GM12878 (cell line): ENCODE measurements around the gene SEPTIN1. TPM values are rescaled to one million over a fixed set of nuclear protein-coding genes. Genes with fewer than 3 reads are reported as not detected.

Experiments used
- ATAC-seq: fragments of 200-7000 bp; cut with Tn5 transposase; 3 replicates; pipeline ENCODE4 v1.9.1; 2020; ENCODE audit warnings: mild to moderate bottlenecking, moderate library complexity
- BruUV-seq: library from RNA; stranded (reverse); fragments of 400-500 nt; replicated peaks from 2 replicates; lab custom pipeline; 2021; lab: Mats Ljungman, UMichigan
- CTCF ChIA-PET: fragments of 300-600 bp; sonication (Branson Sonifier 250); formaldehyde crosslinking; extraction: SDS; loops from one replicate; lab custom pipeline; 2021; ENCODE audit warnings: inconsistent platforms; lab: Yijun Ruan, JAX
- POLR2A ChIA-PET: fragments of 350-600 bp; formaldehyde crosslinking; extraction: SDS; loops from one replicate; lab custom pipeline; 2021; ENCODE audit warnings: inconsistent platforms; lab: Charles Lee
- RAD21 ChIA-PET: fragments of 300-600 bp; sonication (Branson Sonifier 250); formaldehyde crosslinking; loops from one replicate; lab custom pipeline; 2023; ENCODE audit warnings: antibody characterized with exemption; ENCODE audit not compliant: unreplicated experiment; lab: Charles Lee
- SMC1A ChIA-PET: fragments of 300-600 bp; sonication (Branson Sonifier 250); formaldehyde crosslinking; loops from one replicate; lab custom pipeline; 2023; ENCODE audit not compliant: unreplicated experiment, uncharacterized antibody; lab: Charles Lee
- DNase-seq: peaks from one replicate; pipeline ENCODE4 v3.0.0-alpha.2; 2011; ENCODE audit warnings: low read depth, low spot score
- FAIRE-seq: peaks from 3 replicates; lab custom pipeline; 2011; peaks lifted over from hg19 to GRCh38; lab: Jason Lieb, UNC
- H2AFZ ChIP-seq: 2 replicates; pipeline ENCODE4 v1.6.0; 2011; ENCODE audit warnings: low read depth, low read length, control low read depth; ENCODE audit not compliant: control insufficient read depth
- H3K27ac ChIP-seq: 2 replicates; pipeline ENCODE4 v1.5.1; 2011; ENCODE audit warnings: control low read depth; ENCODE audit not compliant: control insufficient read depth, insufficient read depth
- H3K27me3 ChIP-seq, 2 experiments: replicated peaks in 1 of 2; 2 replicates each; pipeline versions ENCODE4 v1.6.0 to v1.6.1; 2011; ENCODE audit warnings: low read length in 1 of 2; ENCODE audit not compliant: control insufficient read depth in 2 of 2, insufficient read depth in 2 of 2
- H3K36me3 ChIP-seq, 2 experiments: 2 replicates each; pipeline ENCODE4 v1.5.1; 2011; ENCODE audit warnings: low read length in 1 of 2; ENCODE audit not compliant: control insufficient read depth in 2 of 2, insufficient read depth in 2 of 2
- H3K4me1 ChIP-seq: 2 replicates; pipeline ENCODE4 v1.6.1; 2011; ENCODE audit warnings: mild to moderate bottlenecking, low read length, moderate library complexity, mixed read lengths; ENCODE audit not compliant: control insufficient read depth, insufficient read depth
- H3K4me2 ChIP-seq: 2 replicates; pipeline ENCODE4 v1.6.0; 2011; ENCODE audit warnings: control low read depth; ENCODE audit not compliant: control insufficient read depth, insufficient read depth
- H3K4me3 ChIP-seq: fragments of 200-600 bp; sonication (generic); 2 replicates; pipeline ENCODE4 v1.5.1; 2016
- H3K79me2 ChIP-seq: 2 replicates; pipeline ENCODE4 v1.6.0; 2011; ENCODE audit warnings: low read length; ENCODE audit not compliant: control insufficient read depth, insufficient read depth
- H3K9ac ChIP-seq: 2 replicates; pipeline ENCODE4 v1.8.0; 2011; ENCODE audit warnings: low read length, control low read depth, mixed read lengths; ENCODE audit not compliant: control insufficient read depth, insufficient read depth
- H3K9me3 ChIP-seq: replicated peaks from 3 replicates; pipeline ENCODE4 v1.5.1; 2011; ENCODE audit warnings: mild to moderate bottlenecking, low read length; ENCODE audit not compliant: control insufficient read depth, insufficient read depth
- H4K20me1 ChIP-seq: 2 replicates; pipeline ENCODE4 v1.6.0; 2011; ENCODE audit not compliant: control insufficient read depth, insufficient read depth
- FOS ChIP-seq: IDR thresholded peaks from 3 replicates; pipeline ENCODE4 v1.6.1; 2011; ENCODE audit warnings: borderline replicate concordance; ENCODE audit not compliant: insufficient read length; ENCODE audit errors: extremely low read depth
- GATAD2B ChIP-seq: fragments of 450-650 bp; conservative IDR thresholded peaks from 2 replicates; pipeline ENCODE4 v1.6.1; 2017; ENCODE audit warnings: low read depth, mild to moderate bottlenecking, moderate library complexity
- HSF1 ChIP-seq: fragments of 150-350 bp; IDR thresholded peaks from 2 replicates; pipeline ENCODE4 v1.6.1; 2014; ENCODE audit warnings: mild to moderate bottlenecking, low read depth, low read length
- IKZF2 ChIP-seq, 2 experiments: fragments of 450-650 bp; IDR thresholded peaks; 2 replicates each; pipeline ENCODE4 v1.6.1; 2017; ENCODE audit warnings: mild to moderate bottlenecking in 2 of 2, moderate library complexity in 2 of 2
- MYB ChIP-seq: fragments of 150-350 bp; IDR thresholded peaks from 2 replicates; pipeline ENCODE4 v1.6.1; 2014; ENCODE audit warnings: mild to moderate bottlenecking, low read depth, low read length, borderline replicate concordance
- NR2F1 ChIP-seq: fragments of 450-650 bp; conservative IDR thresholded peaks from 2 replicates; pipeline ENCODE4 v1.6.1; 2017; ENCODE audit warnings: mild to moderate bottlenecking
- SKIL ChIP-seq: fragments of 450-650 bp; IDR thresholded peaks from 2 replicates; pipeline ENCODE4 v1.6.1; 2017; ENCODE audit warnings: mild to moderate bottlenecking, low read depth, inconsistent platforms; ENCODE audit not compliant: poor library complexity, severe bottlenecking
- TBL1XR1 ChIP-seq: IDR thresholded peaks from 2 replicates; pipeline ENCODE4 v1.6.1; 2012; ENCODE audit warnings: low read depth, low read length, improper control_type of control experiment
- WGBS: methylation state at CpG from one replicate; pipeline ENCODE4 v1.1.6; 2016; ENCODE audit warnings: low lambda C conversion rate; ENCODE audit not compliant: insufficient replicate concordance, insufficient coverage; ENCODE audit errors: missing lambda C conversion rate; 5-methylcytosine and 5-hydroxymethylcytosine counted together
- in situ Hi-C: fragments of 300-500 bp; cut with MboI; formaldehyde crosslinking; loops from 9 replicates; pipeline ENCODE4 v1.14.3; 2018; ENCODE audit warnings: mixed read lengths
- intact Hi-C: fragments of 100-400 bp; cut with micrococcal nuclease; formaldehyde crosslinking; loops from one replicate; pipeline ENCODE4 v1.14.2; 2022; ENCODE audit not compliant: unreplicated experiment
- polyA plus RNA-seq, 11 experiments: library from polyadenylated mRNA; depleted of rRNA in 4 of 11; unstranded in 6 of 11; stranded (reverse) in 5 of 11; fragments of >200 nt; fragmentation: Nextera tagmentation in 4 of 11; fragmentation: Illumina TruSeq in 1 of 11; extraction: Ambion mirVana in 4 of 11; extraction: Trizol in 1 of 11; gene quantifications; 1 replicate in 1 of 11; 2 replicates in 10 of 11; pipeline versions ENCODE4 v1.2.1 to v1.2.3, GENCODE V29; 2011 to 2016; ENCODE audit warnings: inconsistent platforms in 2 of 11, missing spikeins in 2 of 11, low read depth in 1 of 11
- total RNA-seq, 4 experiments: library from RNA; depleted of rRNA in 3 of 4; stranded (reverse); fragments of >200 nt in 3 of 4; fragmentation: Illumina TruSeq in 1 of 4; extraction: Trizol in 1 of 4; gene quantifications; 2 replicates each; pipeline versions ENCODE4 v1.2.1 to v1.2.3, GENCODE V29; 2013 to 2021

The SEPTIN1 gene
- total and polyA plus RNA-seq, 10 of the 15 experiments (the other 5 are each of a cell fraction or from before 2014, with no cell fraction given): 2.8 to 153 (median 94.1) TPM

- H3K4me1 ChIP-seq: peaks cover 13% of the 10 kb centered on the region
- ATAC-seq (no peak), DNase-seq (no peak), FAIRE-seq (no peak)
- H3K9ac ChIP-seq: no peak overlapping the region
- H3K4me3 ChIP-seq: no peak overlapping the region; the same call in 1 of the 2 replicates
- peaks cover 0 to 8% of the 10 kb centered on the region in 2 experiments; a peak in 3 of 4 replicates for H3K36me3 ChIP-seq
- ChIA-PET RAD21 (no interaction called here), POLR2A (no interaction called here), CTCF (interaction anchor here (1.2 to 5.0 kb wide), 3 partner anchors 108 to 203 kb away, joined by 4 to 89 read pairs (median 8); no protein-coding TSS in a partner anchor), SMC1A (no interaction called here)
- no TSS peak for BruUV-seq
- intact Hi-C loops: no loop called here
- no peak overlapping the region for H3K27ac ChIP-seq
- peaks cover 21% of the 10 kb centered on the region for H3K79me2 ChIP-seq
- in situ Hi-C loops: no loop called here
- peak overlapping the region; percentile 96 for H3K4me2 ChIP-seq
- H4K20me1 ChIP-seq: no peaks in the 10 kb centered on the region
- TF ChIP-seq HSF1: no peak
- no peak for TF ChIP-seq TBL1XR1
- TF ChIP-seq FOS: no peak
- TF ChIP-seq MYB: no peak
- no peak for TF ChIP-seq NR2F1
- no peak for TF ChIP-seq IKZF2 (IDR thresholded peaks at IDR 0.05)
- TF ChIP-seq SKIL: no peak
- TF ChIP-seq GATAD2B: no peak
- H3K9me3 ChIP-seq: no peaks in the 10 kb centered on the region
- no peak overlapping the region for H2AFZ ChIP-seq
- H3K27me3 ChIP-seq: no peaks in the 10 kb centered on the region
- WGBS: 85% methylated on average over 4 of the region's 4 CpGs
These were observed 45.7 kb upstream of the SEPTIN1 start for GRCh38 chr16:30428055-30428454.
